Measurements from ENCODE around the gene USP6NL.
A peak's percentile ranks its signal among the peaks of the same experiment; 100 is the strongest.

Gene USP6NL

DNA sequence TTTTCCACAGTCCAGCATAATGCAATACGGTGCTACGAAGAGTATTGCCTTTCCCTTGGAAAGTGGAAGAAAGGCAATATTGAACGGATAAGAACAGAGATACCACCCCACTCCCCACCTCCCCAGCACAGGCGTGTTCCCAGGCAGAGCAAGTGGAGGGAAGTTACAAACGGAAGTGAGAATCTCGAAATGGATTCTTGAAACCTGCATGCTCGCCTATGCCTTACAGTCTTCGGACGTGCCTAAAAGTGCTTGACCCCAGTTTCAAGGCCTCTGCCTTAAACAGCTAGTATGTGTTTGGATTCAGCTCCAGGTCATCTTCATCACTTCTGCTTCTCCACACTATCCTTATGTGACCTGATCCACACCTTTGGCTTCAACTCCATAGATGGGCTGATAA lies 35.0 kb upstream of the USP6NL start:
- DNase-seq (ENCODE audit: low spot score) = no peak
- no peak for TF ChIP-seq CTCF (IDR thresholded peaks at IDR 0.05; ENCODE audit: borderline replicate concordance, control extremely low read depth, extremely low read depth, insufficient read depth, missing control alignments)
- in situ Hi-C loops (cut with MboI; ENCODE audit: low sequenced_read_pairs, unreplicated experiment) = no loop called here

- DNase-seq (ENCODE audit: low spot score) = no peak
- in situ Hi-C loops (cut with MboI; ENCODE audit: low sequenced_read_pairs, unreplicated experiment) = no loop called here
- TF ChIP-seq CTCF (IDR thresholded peaks at IDR 0.05; ENCODE audit: borderline replicate concordance, control extremely low read depth, extremely low read depth, insufficient read depth, missing control alignments) = no peak
Measured at GRCh38 chr10:11643039-11643438, 31.6 kb upstream of the USP6NL start.

- DNase-seq (ENCODE audit: low spot score) = no peak
- in situ Hi-C loops (cut with MboI; ENCODE audit: low sequenced_read_pairs, unreplicated experiment) = no loop called here
- no peak for TF ChIP-seq CTCF (IDR thresholded peaks at IDR 0.05; ENCODE audit: borderline replicate concordance, control extremely low read depth, extremely low read depth, insufficient read depth, missing control alignments)
Measured at GRCh38 chr10:11642566-11642965, 31.1 kb upstream of the USP6NL start.

- no peak for DNase-seq (ENCODE audit: low spot score)
- no peak for TF ChIP-seq CTCF (IDR thresholded peaks at IDR 0.05; ENCODE audit: borderline replicate concordance, control extremely low read depth, extremely low read depth, insufficient read depth, missing control alignments)
- in situ Hi-C loops (cut with MboI; ENCODE audit: low sequenced_read_pairs, unreplicated experiment) = no loop called here
Measured at GRCh38 chr10:11639849-11640764, 28.7 kb upstream of the USP6NL start.

DNA sequence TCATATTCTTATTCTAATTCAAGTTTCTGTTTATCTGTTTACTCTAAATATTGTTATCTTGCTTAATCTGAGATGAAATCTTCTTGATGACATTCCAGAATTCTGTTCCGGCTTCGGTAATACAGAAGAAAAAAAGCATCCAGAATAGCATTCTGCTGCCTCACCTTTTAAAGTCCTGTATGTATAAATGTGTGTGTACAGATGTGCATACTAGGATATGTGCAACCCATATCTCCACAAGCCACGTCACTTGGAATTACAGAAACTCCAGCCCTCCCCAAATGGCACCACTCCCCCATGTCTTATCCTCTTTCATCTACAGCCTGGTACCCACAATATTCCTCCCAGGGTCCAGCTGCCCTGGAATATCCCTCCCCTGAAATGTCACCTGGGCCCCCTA lies 27.9 kb upstream of the USP6NL start:
- TF ChIP-seq CTCF (IDR thresholded peaks at IDR 0.05; ENCODE audit: borderline replicate concordance, control extremely low read depth, extremely low read depth, insufficient read depth, missing control alignments) = no peak
- in situ Hi-C loops (cut with MboI; ENCODE audit: low sequenced_read_pairs, unreplicated experiment) = no loop called here
- no peak for DNase-seq (ENCODE audit: low spot score)

GRCh38 chr10:11638055-11638698 lies 26.7 kb upstream of the USP6NL start:
- in situ Hi-C loops (cut with MboI; ENCODE audit: low sequenced_read_pairs, unreplicated experiment) = no loop called here
- TF ChIP-seq CTCF (IDR thresholded peaks at IDR 0.05; ENCODE audit: borderline replicate concordance, control extremely low read depth, extremely low read depth, insufficient read depth, missing control alignments) = no peak
- DNase-seq (ENCODE audit: low spot score) = peak; percentile 68
